ENCODE measurements around the gene IL36B.
A peak's percentile ranks its signal among the peaks of the same experiment; 100 is the strongest.
"Not testable (repeated sequence)": the region's sequence is repeated elsewhere in the genome, so short reads cannot be mapped to it uniquely, and the experiment has no call there.

Gene IL36B

GRCh38 chr2:113052396-113052917 lies at the start of gene IL36B:
TSS of gene IL36B (minus strand) at chr2:113052867.
- no peak for DNase-seq

- no peak for DNase-seq
These were observed 49.5 kb upstream of the IL36B start for GRCh38 chr2:113102133-113102532.

- DNase-seq, result no peak
These were observed 45.9 kb upstream of the IL36B start for GRCh38 chr2:113098532-113098931.

GRCh38 chr2:113098041-113098440 lies 45.4 kb upstream of the IL36B start:
- DNase-seq, result peak in 2 of 3 donors; percentile 58 to 78

- peak in 2 of 3 donors; percentile 76 to 84 for DNase-seq
These were observed 44.4 kb upstream of the IL36B start for GRCh38 chr2:113096842-113097618.

- DNase-seq, result not testable (repeated sequence)
These were observed 43.6 kb upstream of the IL36B start for GRCh38 chr2:113096306-113096705.

- no peak for DNase-seq
These were observed 40.9 kb upstream of the IL36B start for GRCh38 chr2:113093613-113093977.

GRCh38 chr2:113092864-113093612 lies 40.4 kb upstream of the IL36B start:
- no peak for DNase-seq

GRCh38 chr2:113091231-113091896 lies 38.7 kb upstream of the IL36B start:
- peak; percentile 58 to 64 (median 64) for DNase-seq

GRCh38 chr2:113089916-113090315 lies 37.2 kb upstream of the IL36B start:
- peak; percentile 51 to 65 (median 59) for DNase-seq

GRCh38 chr2:113088213-113088992 lies 35.7 kb upstream of the IL36B start:
- peak in 1 of 3 donors; percentile 49 for DNase-seq

- DNase-seq, result no peak
These were observed 32.9 kb upstream of the IL36B start for GRCh38 chr2:113085542-113085941.

- peak; percentile 53 to 81 (median 75) for DNase-seq
These were observed 31.8 kb upstream of the IL36B start for GRCh38 chr2:113084249-113085000.

GRCh38 chr2:113083296-113083695 lies 30.6 kb upstream of the IL36B start:
- peak; percentile 95 to 99 (median 98) for DNase-seq

GRCh38 chr2:113081488-113082210 lies 29.0 kb upstream of the IL36B start:
- DNase-seq, result peak; percentile 79 to 93 (median 87)

- peak; percentile 77 to 82 (median 81) for DNase-seq
These were observed 27.5 kb upstream of the IL36B start for GRCh38 chr2:113080134-113080533.

- DNase-seq, result no peak
These were observed 26.5 kb upstream of the IL36B start for GRCh38 chr2:113079131-113079530.

- peak; percentile 68 to 88 (median 74) for DNase-seq
These were observed 25.7 kb upstream of the IL36B start for GRCh38 chr2:113078350-113078839.

GRCh38 chr2:113077921-113078320 lies 25.3 kb upstream of the IL36B start:
- no peak for DNase-seq

GRCh38 chr2:113076954-113077669 lies 24.4 kb upstream of the IL36B start:
- DNase-seq, result no peak
